H9 (cell line): ENCODE measurements around the gene LFNG. TPM values are rescaled to one million over a fixed set of nuclear protein-coding genes. Genes with fewer than 3 reads are reported as not detected.

Experiments
- DNase-seq: peaks from one replicate; pipeline ENCODE4 v3.0.0-alpha.2; 2017
- H2AFZ ChIP-seq: one replicate; pipeline ENCODE4 v1.6.1; 2013; ENCODE audit warnings: mild to moderate bottlenecking, low read length, control low read depth, moderate library complexity
- H2AK5ac ChIP-seq: 2 replicates; pipeline ENCODE4 v1.6.1; 2013; ENCODE audit warnings: low read length, control low read depth, mixed read lengths; ENCODE audit not compliant: insufficient read length
- H2BK120ac ChIP-seq: one replicate; pipeline ENCODE4 v1.6.1; 2013; ENCODE audit warnings: low read depth, mild to moderate bottlenecking, low read length, control low read depth, inconsistent platforms; ENCODE audit not compliant: poor library complexity, severe bottlenecking
- H2BK12ac ChIP-seq: 2 replicates; pipeline ENCODE4 v1.6.1; 2013; ENCODE audit warnings: low read length, control low read depth, mixed read lengths, low read depth; ENCODE audit not compliant: insufficient read length
- H2BK15ac ChIP-seq: 2 replicates; pipeline ENCODE4 v1.6.1; 2013; ENCODE audit warnings: low read depth, low read length, control low read depth
- H2BK20ac ChIP-seq: one replicate; pipeline ENCODE4 v1.6.1; 2013; ENCODE audit warnings: low read depth, mild to moderate bottlenecking, low read length, control low read depth, inconsistent platforms; ENCODE audit not compliant: poor library complexity, severe bottlenecking
- H2BK5ac ChIP-seq: 2 replicates; pipeline ENCODE4 v1.6.1; 2013; ENCODE audit warnings: low read length, control low read depth, mixed read lengths; ENCODE audit not compliant: insufficient read length
- H3K14ac ChIP-seq: 2 replicates; pipeline ENCODE4 v1.6.1; 2013; ENCODE audit warnings: low read length, control low read depth; ENCODE audit not compliant: insufficient read depth
- H3K18ac ChIP-seq: 2 replicates; pipeline ENCODE4 v1.6.1; 2013; ENCODE audit warnings: low read depth, mild to moderate bottlenecking, mixed read lengths, low read length, control low read depth; ENCODE audit not compliant: insufficient read length
- H3K23ac ChIP-seq: 2 replicates; pipeline ENCODE4 v1.6.1; 2013; ENCODE audit warnings: low read length, control low read depth, mixed read lengths, low read depth; ENCODE audit not compliant: insufficient read length
- H3K23me2 ChIP-seq: 2 replicates; pipeline ENCODE4 v1.6.1; 2013; ENCODE audit warnings: low read depth, mild to moderate bottlenecking, mixed read lengths, low read length, control low read depth; ENCODE audit not compliant: insufficient read length, poor library complexity, severe bottlenecking
- H3K27ac ChIP-seq: 2 replicates; pipeline ENCODE4 v1.5.1; 2013; ENCODE audit warnings: low read length, control low read depth, mixed read lengths, low read depth; ENCODE audit not compliant: insufficient read length
- H3K27me3 ChIP-seq: 2 replicates; pipeline ENCODE4 v1.6.1; 2013; ENCODE audit warnings: low read length, control low read depth, inconsistent platforms; ENCODE audit not compliant: insufficient read depth
- H3K4ac ChIP-seq: 2 replicates; pipeline ENCODE4 v1.6.1; 2013; ENCODE audit warnings: low read depth, mild to moderate bottlenecking, control low read depth, inconsistent platforms, low read length, moderate library complexity
- H3K4me1 ChIP-seq: 2 replicates; pipeline ENCODE4 v1.6.1; 2013; ENCODE audit warnings: low read length, control low read depth, inconsistent platforms; ENCODE audit not compliant: insufficient read depth
- H3K4me2 ChIP-seq: 2 replicates; pipeline ENCODE4 v1.6.1; 2013; ENCODE audit warnings: low read length, control low read depth, mixed read lengths; ENCODE audit not compliant: insufficient read length, insufficient read depth
- H3K56ac ChIP-seq: 2 replicates; pipeline ENCODE4 v1.6.1; 2013; ENCODE audit warnings: low read depth, mild to moderate bottlenecking, mixed read lengths, low read length, control low read depth; ENCODE audit not compliant: insufficient read length
- H3K79me1 ChIP-seq: 2 replicates; pipeline ENCODE4 v1.6.1; 2013; ENCODE audit warnings: low read depth, mild to moderate bottlenecking, moderate library complexity, low read length, control low read depth, inconsistent platforms; ENCODE audit not compliant: insufficient read depth, poor library complexity, severe bottlenecking
- H3K79me2 ChIP-seq: 2 replicates; pipeline ENCODE4 v1.6.1; 2013; ENCODE audit warnings: low read length, control low read depth, inconsistent platforms; ENCODE audit not compliant: insufficient read depth
- H3K9ac ChIP-seq: 2 replicates; pipeline ENCODE4 v1.6.1; 2013; ENCODE audit warnings: low read length, control low read depth, mixed read lengths; ENCODE audit not compliant: insufficient read length; ENCODE audit errors: extremely low read depth
- H3K9me3 ChIP-seq: one replicate; pipeline ENCODE4 v1.6.1; 2013; ENCODE audit warnings: low read depth, low read length, inconsistent platforms; ENCODE audit not compliant: control insufficient read depth
- H3T11ph ChIP-seq: one replicate; pipeline ENCODE4 v1.6.1; 2013; ENCODE audit warnings: mild to moderate bottlenecking, low read length, control low read depth, inconsistent platforms
- H4K20me1 ChIP-seq: one replicate; pipeline ENCODE4 v1.6.1; 2013; ENCODE audit not compliant: control insufficient read depth, insufficient read length, insufficient read depth
- H4K5ac ChIP-seq: 2 replicates; pipeline ENCODE4 v1.6.1; 2013; ENCODE audit warnings: low read depth, mild to moderate bottlenecking, mixed read lengths, low read length, control low read depth; ENCODE audit not compliant: insufficient read length
- H4K8ac ChIP-seq: replicated peaks from 2 replicates; pipeline ENCODE4 v1.6.1; 2013; ENCODE audit warnings: low read length, control low read depth, mixed read lengths, low read depth; ENCODE audit not compliant: insufficient read length
- H4K91ac ChIP-seq: 2 replicates; pipeline ENCODE4 v1.6.1; 2013; ENCODE audit warnings: low read depth, mild to moderate bottlenecking, moderate library complexity, mixed read lengths, low read length, control low read depth; ENCODE audit not compliant: insufficient read length
- H3K27ac Mint-ChIP-seq, 3 experiments: 2 replicates in 2 of 3; 3 replicates in 1 of 3; pipeline ENCODE4 v1.8.0; 2020 to 2021; ENCODE audit warnings: mixed read lengths in 3 of 3, mild to moderate bottlenecking in 1 of 3, moderate library complexity in 1 of 3
- H3K27me3 Mint-ChIP-seq: 2 replicates; pipeline ENCODE4 v1.8.0; 2021; ENCODE audit warnings: low read depth, mild to moderate bottlenecking, moderate library complexity, mixed read lengths
- H3K36me3 Mint-ChIP-seq, 3 experiments: 2 replicates in 2 of 3; 3 replicates in 1 of 3; pipeline ENCODE4 v1.8.0; 2020 to 2021; ENCODE audit warnings: low read depth in 3 of 3, mixed read lengths in 3 of 3; ENCODE audit not compliant: insufficient read depth in 1 of 3
- H3K4me1 Mint-ChIP-seq, 2 experiments: 2 replicates each; pipeline ENCODE4 v1.8.0; 2020; ENCODE audit warnings: mixed read lengths in 2 of 2
- H3K4me3 Mint-ChIP-seq, 2 experiments: 2 replicates in 1 of 2; 3 replicates in 1 of 2; pipeline ENCODE4 v1.8.0; 2020 to 2021; ENCODE audit warnings: mild to moderate bottlenecking in 2 of 2, mixed read lengths in 2 of 2, moderate library complexity in 1 of 2
- H3K9me3 Mint-ChIP-seq, 2 experiments: 2 replicates in 1 of 2; 3 replicates in 1 of 2; pipeline ENCODE4 v1.8.0; 2020; ENCODE audit warnings: mild to moderate bottlenecking in 2 of 2, mixed read lengths in 2 of 2, moderate library complexity in 1 of 2
- WGBS: extraction: QIAGEN DNeasy Blood & Tissue Kit; methylation state at CpG from one replicate; pipeline ENCODE4 v1.1.7; 2013; ENCODE audit warnings: missing lambda C conversion rate, low lambda C conversion rate, mixed read lengths; ENCODE audit not compliant: insufficient read length; ENCODE audit errors: extremely low coverage; 5-methylcytosine and 5-hydroxymethylcytosine counted together
- total RNA-seq: library from RNA; stranded (reverse); gene quantifications from 2 replicates; pipeline ENCODE4 v1.2.1, GENCODE V29; 2021
- TF ChIP-seq, protein P1 (sequence below): fragments of 200-600 bp; sonication (generic); conservative IDR thresholded peaks from 3 replicates; pipeline ENCODE4 v1.8.0; 2021; ENCODE audit warnings: antibody characterized with exemption, mild to moderate bottlenecking

The LFNG gene
- total RNA-seq, 1 experiment from 2014 or later, result 52.9 TPM

- Histone ChIP-seq H3K14ac (no peak overlapping the region), H3K4me2 (no peak overlapping the region), H3K18ac (no peak overlapping the region), H3K27ac (no peak overlapping the region), H3K9me3 (no peaks in the 10 kb centered on the region), H2BK5ac (no peak overlapping the region), H3K4ac (no peak overlapping the region), H2BK120ac (no peak overlapping the region), H3K23ac (no peak overlapping the region), H2BK20ac (no peak overlapping the region), H2AK5ac (no peak overlapping the region), H4K5ac (no peak overlapping the region), H4K8ac (no peak overlapping the region), H4K91ac (no peak overlapping the region), H3K27me3 (no peaks in the 10 kb centered on the region), H4K20me1 (no peaks in the 10 kb centered on the region), H3K56ac (no peak overlapping the region), H3T11ph (no peak overlapping the region), H2BK12ac (no peak overlapping the region), H3K79me1 (no peaks in the 10 kb centered on the region), H3K79me2 (no peaks in the 10 kb centered on the region), H2BK15ac (no peak overlapping the region), H3K9ac (no peak overlapping the region), H2AFZ (no peak overlapping the region), H3K4me1 (no peaks in the 10 kb centered on the region), H3K23me2 (no peaks in the 10 kb centered on the region)
- Mint-ChIP-seq H3K4me3 (no peak overlapping the region), H3K27ac (no peak overlapping the region), H3K36me3 (no peaks in the 10 kb centered on the region), H3K9me3 (peaks cover 4 to 6% of the 10 kb centered on the region in 2 experiments; a peak in 4 of 5 replicates), H3K27me3 (peaks cover 9% of the 10 kb centered on the region), H3K4me1 (peaks cover 0 to 6% of the 10 kb centered on the region in 2 experiments; a peak in 1 of 4 replicates)
- no CpG with 5 or more reads among the region's 5 CpGs for WGBS
- TF ChIP-seq, protein P1, sequence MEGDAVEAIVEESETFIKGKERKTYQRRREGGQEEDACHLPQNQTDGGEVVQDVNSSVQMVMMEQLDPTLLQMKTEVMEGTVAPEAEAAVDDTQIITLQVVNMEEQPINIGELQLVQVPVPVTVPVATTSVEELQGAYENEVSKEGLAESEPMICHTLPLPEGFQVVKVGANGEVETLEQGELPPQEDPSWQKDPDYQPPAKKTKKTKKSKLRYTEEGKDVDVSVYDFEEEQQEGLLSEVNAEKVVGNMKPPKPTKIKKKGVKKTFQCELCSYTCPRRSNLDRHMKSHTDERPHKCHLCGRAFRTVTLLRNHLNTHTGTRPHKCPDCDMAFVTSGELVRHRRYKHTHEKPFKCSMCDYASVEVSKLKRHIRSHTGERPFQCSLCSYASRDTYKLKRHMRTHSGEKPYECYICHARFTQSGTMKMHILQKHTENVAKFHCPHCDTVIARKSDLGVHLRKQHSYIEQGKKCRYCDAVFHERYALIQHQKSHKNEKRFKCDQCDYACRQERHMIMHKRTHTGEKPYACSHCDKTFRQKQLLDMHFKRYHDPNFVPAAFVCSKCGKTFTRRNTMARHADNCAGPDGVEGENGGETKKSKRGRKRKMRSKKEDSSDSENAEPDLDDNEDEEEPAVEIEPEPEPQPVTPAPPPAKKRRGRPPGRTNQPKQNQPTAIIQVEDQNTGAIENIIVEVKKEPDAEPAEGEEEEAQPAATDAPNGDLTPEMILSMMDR, result no peak
- no peak for DNase-seq
Observed at GRCh38 chr7:2483494-2483893, 36.1 kb upstream of the LFNG start.
